Parathyroid adenoma (tissue), 2 donors: ENCODE measurements around the gene DUOXA1.

Experiments
- H2AFZ ChIP-seq: fragments of 300-600 bp; sonication (generic); one replicate; pipeline ENCODE4 v1.7.0; 2017; ENCODE audit warnings: antibody characterized with exemption, mild to moderate bottlenecking
- H3K27ac ChIP-seq: fragments of 300-600 bp; sonication (generic); one replicate; pipeline ENCODE4 v1.7.0; 2017
- H3K27me3 ChIP-seq: fragments of 300-600 bp; sonication (generic); one replicate; pipeline ENCODE4 v1.7.0; 2017; ENCODE audit warnings: low read length; ENCODE audit not compliant: control insufficient read depth, insufficient read depth
- H3K36me3 ChIP-seq: fragments of 300-600 bp; sonication (generic); one replicate; pipeline ENCODE4 v1.7.0; 2017; ENCODE audit warnings: low read length; ENCODE audit not compliant: control insufficient read depth, insufficient read depth
- H3K4me1 ChIP-seq: fragments of 300-600 bp; sonication (generic); one replicate; pipeline ENCODE4 v1.7.0; 2017; ENCODE audit warnings: control low read depth
- H3K4me2 ChIP-seq: fragments of 300-600 bp; sonication (generic); one replicate; pipeline ENCODE4 v1.7.0; 2017; ENCODE audit warnings: low read length
- H3K4me3 ChIP-seq: fragments of 300-600 bp; sonication (generic); one replicate; pipeline ENCODE4 v1.7.0; 2017; ENCODE audit warnings: low read depth, low read length
- H3K79me2 ChIP-seq: fragments of 300-600 bp; sonication (generic); one replicate; pipeline ENCODE4 v1.7.0; 2017; ENCODE audit warnings: control low read depth
- H3K9ac ChIP-seq: fragments of 300-600 bp; sonication (generic); one replicate; pipeline ENCODE4 v1.7.0; 2017; ENCODE audit warnings: mild to moderate bottlenecking
- H3K9me3 ChIP-seq: fragments of 300-600 bp; sonication (generic); one replicate; pipeline ENCODE4 v1.7.0; 2017; ENCODE audit warnings: low read length; ENCODE audit not compliant: control insufficient read depth
- TF ChIP-seq, protein P1 (sequence below): fragments of 300-600 bp; sonication (generic); IDR thresholded peaks from one replicate; pipeline ENCODE4 v1.7.0; 2017; ENCODE audit warnings: antibody characterized with exemption, mild to moderate bottlenecking
- donor health status: primary hyperparathyroidism.

DUOXA1 gene

DNA sequence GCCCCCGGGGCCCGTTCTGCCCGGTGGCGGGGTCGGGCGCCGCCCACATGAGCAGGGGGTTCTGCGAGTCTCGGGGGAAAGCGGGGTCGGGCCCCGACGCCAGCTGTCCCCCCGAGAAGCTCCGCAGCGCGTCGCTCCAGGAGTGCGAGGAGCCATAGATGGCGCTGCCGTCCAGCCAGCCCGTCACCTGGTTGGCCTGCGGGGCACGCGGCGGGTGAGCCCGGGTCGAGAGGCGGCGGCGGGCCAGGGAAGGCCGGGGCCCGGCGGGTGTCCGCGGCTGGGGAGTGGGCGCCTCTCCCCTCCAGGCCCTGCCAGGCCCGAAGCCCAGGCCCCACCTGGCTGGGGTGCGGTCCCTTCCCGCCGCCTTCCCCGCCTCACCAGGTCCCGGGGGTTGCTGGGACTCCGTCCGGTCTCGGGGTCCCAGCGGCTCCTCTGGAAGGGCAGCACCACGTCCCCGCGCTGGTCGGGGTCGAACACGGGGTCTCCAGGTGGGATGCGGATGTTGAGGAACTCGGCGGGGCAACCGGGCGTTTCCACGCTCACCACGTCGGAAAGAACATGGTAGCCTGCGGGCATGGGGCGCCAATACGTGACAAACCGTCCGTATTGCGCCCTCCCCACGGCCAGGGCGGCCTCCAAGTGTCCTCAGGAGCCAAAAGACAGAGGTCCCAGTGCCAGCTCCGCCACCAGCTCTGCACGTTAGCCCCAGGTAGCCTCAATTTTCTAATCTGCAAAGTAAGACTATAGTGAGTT lies 18.1 kb downstream of the DUOXA1 start:
- no peak overlapping the region for H3K27ac ChIP-seq
- no peaks in the 10 kb centered on the region for H3K79me2 ChIP-seq
- H3K4me2 ChIP-seq: no peak overlapping the region
- H2AFZ ChIP-seq: no peak overlapping the region
- TF ChIP-seq, protein P1, sequence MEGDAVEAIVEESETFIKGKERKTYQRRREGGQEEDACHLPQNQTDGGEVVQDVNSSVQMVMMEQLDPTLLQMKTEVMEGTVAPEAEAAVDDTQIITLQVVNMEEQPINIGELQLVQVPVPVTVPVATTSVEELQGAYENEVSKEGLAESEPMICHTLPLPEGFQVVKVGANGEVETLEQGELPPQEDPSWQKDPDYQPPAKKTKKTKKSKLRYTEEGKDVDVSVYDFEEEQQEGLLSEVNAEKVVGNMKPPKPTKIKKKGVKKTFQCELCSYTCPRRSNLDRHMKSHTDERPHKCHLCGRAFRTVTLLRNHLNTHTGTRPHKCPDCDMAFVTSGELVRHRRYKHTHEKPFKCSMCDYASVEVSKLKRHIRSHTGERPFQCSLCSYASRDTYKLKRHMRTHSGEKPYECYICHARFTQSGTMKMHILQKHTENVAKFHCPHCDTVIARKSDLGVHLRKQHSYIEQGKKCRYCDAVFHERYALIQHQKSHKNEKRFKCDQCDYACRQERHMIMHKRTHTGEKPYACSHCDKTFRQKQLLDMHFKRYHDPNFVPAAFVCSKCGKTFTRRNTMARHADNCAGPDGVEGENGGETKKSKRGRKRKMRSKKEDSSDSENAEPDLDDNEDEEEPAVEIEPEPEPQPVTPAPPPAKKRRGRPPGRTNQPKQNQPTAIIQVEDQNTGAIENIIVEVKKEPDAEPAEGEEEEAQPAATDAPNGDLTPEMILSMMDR: no peak
- no peaks in the 10 kb centered on the region for H3K4me1 ChIP-seq
- H3K36me3 ChIP-seq: no peaks in the 10 kb centered on the region
- H3K4me3 ChIP-seq: no peak overlapping the region
- no peaks in the 10 kb centered on the region for H3K27me3 ChIP-seq
- H3K9me3 ChIP-seq: no peaks in the 10 kb centered on the region
- H3K9ac ChIP-seq: no peak overlapping the region

DNA sequence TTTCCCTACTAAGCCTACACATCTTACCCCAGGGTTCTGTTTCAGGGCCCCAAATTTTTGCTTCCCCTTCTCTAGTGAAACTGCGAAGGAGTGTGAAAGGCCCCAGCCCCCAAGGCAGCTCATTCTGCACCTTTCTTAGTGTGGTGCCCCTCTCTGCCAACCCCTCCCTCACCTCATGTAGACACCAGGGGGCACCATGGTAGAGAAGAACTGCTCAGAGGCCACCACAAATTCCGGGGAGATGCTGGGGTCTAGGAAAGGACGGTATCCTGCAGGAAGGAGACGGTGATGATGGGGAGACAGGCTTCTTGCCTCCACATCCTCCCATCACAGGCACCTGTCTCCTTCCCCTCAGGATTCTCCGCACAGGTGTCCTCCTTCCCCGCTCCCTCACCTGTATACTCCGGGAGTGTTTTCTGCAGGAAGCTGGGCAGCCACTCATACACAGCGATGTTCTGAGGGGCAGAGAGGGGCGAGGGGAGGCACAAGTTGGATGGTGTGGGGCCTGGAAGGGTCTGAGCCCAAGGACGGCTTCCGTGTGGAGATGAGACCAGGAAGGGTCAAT lies 19.3 kb downstream of the DUOXA1 start:
- no peak overlapping the region for H3K27ac ChIP-seq
- H3K9ac ChIP-seq: no peak overlapping the region
- TF ChIP-seq, protein P1: no peak
- no peaks in the 10 kb centered on the region for H3K79me2 ChIP-seq
- H3K4me1 ChIP-seq: no peaks in the 10 kb centered on the region
- H3K4me2 ChIP-seq: no peak overlapping the region
- H2AFZ ChIP-seq: no peak overlapping the region
- H3K27me3 ChIP-seq: no peaks in the 10 kb centered on the region
- H3K4me3 ChIP-seq: no peak overlapping the region
- no peaks in the 10 kb centered on the region for H3K36me3 ChIP-seq
- no peaks in the 10 kb centered on the region for H3K9me3 ChIP-seq

DNA sequence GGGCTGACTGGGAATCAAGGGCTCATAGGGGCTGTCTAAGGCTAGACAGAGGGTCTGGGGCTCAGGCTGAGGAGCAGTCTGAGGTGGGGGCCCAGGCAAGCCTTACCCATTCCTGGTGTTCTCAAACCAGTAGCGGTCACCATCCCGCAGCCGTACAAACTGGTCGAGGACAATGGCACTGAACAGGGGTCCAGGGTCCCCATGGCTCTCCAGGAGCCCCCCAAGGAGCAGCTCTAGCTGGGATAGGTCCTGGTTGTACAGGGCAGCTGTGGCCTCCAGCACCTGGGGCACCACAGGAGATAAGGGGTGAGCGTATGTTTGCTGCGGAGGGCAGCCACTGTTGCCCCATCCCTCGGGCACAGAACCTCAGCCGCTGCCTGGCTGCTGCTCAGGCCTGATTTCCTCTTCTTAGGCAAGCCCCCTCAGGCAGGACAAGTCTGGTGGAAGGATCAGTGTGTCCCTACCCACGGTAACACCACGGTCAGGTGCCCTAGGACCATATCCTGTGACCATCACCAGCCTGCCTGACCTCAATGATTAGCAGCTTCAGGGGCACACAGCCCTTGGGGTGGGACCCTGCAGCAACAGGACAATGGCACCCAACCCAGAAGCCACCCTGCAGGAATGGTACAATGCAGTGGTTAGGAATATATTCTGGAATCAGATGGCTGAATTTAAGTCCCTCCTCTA lies 21.6 kb downstream of the DUOXA1 start:
- Histone ChIP-seq H3K4me3 (no peak overlapping the region), H3K9ac (no peak overlapping the region), H2AFZ (no peak overlapping the region), H3K9me3 (no peaks in the 10 kb centered on the region), H3K36me3 (no peaks in the 10 kb centered on the region), H3K79me2 (no peaks in the 10 kb centered on the region), H3K27me3 (no peaks in the 10 kb centered on the region), H3K27ac (no peak overlapping the region), H3K4me1 (no peaks in the 10 kb centered on the region), H3K4me2 (no peak overlapping the region)
- TF ChIP-seq, protein P1: no peak

DNA sequence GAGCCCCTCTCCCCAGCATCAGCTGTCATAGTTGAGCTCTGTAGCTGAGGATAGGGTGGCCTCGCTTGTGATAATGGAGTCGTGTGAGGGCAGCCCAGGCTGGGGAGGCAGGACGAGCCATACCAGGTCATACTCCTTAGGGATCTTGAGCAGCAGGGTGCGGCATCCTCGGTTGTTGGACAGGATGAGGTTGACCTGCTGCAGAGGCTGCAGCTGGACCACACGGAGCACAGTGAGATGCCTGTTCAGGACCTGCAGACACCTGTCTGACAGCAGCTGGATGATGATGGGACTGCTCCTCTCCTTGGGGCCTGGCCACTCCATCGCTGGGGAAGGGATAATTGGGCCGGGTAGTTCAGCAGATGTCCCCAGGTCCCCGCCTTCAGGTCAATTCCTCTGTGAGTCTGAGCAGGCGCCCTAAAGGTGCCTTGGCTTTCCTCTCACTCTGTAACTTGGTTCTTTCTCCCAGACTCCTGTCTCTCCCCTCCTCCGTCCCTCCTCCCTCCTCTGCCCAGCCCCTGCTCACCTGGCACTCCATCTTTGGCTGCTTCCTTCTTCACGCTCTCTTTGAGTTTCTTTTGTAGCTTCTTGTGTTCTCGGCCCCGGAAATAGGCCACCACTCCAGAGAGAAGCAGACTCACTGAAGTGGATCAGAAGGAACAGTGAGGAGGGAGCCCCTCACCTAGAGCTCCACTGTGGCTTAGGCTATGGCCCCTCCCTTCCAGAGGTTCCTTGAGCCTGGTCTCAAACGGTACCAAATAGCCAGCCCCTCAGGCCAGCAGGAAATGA lies 23.5 kb downstream of the DUOXA1 start:
- no peaks in the 10 kb centered on the region for H3K79me2 ChIP-seq
- H3K4me2 ChIP-seq: no peak overlapping the region
- no peak overlapping the region for H3K27ac ChIP-seq
- TF ChIP-seq, protein P1: no peak
- no peaks in the 10 kb centered on the region for H3K36me3 ChIP-seq
- H3K4me3 ChIP-seq: no peak overlapping the region
- H3K9ac ChIP-seq: no peak overlapping the region
- H3K4me1 ChIP-seq: no peaks in the 10 kb centered on the region
- no peaks in the 10 kb centered on the region for H3K27me3 ChIP-seq
- H2AFZ ChIP-seq: no peak overlapping the region
- H3K9me3 ChIP-seq: no peaks in the 10 kb centered on the region
